ENCODE results near the gene FBXO42. TPM values are rescaled to one million over a fixed set of nuclear protein-coding genes. Genes with fewer than 3 reads are reported as not detected.

The FBXO42 gene
- total and polyA plus RNA-seq, 2 of the 13 experiments (the other 11 are each of a cell fraction or from before 2014, with no cell fraction given): 7.6 to 17.5 TPM

GRCh38 chr1:16324456-16324890, 27.8 kb downstream of the FBXO42 start:
- FAIRE-seq (no peak), DNase-seq (ENCODE audit: low spot score) (no peak), ATAC-seq (no peak)
- TF ChIP-seq PRMT3 (CRISPR knock-in tag; IDR thresholded peaks at IDR 0.05; ENCODE audit: borderline replicate concordance, low read depth) (no peak), FOSL2 (CRISPR knock-in tag; IDR thresholded peaks at IDR 0.05) (0 out of 2 replicates have a peak, but pooled peaks have one; percentile 40)
- WGBS (ENCODE audit: low lambda C conversion rate): 100% methylated on average over 6 of the region's 6 CpGs
- intact Hi-C loops (cut with micrococcal nuclease; ENCODE audit: unreplicated experiment) (no loop called here), in situ Hi-C loops (cut with HindIII; ENCODE audit: extremely low pct_ligation_motif_present, low pct_unique_long_range_greater_than_20kb) (no loop called here)
- no peak overlapping the region for H3K27ac ChIP-seq (ENCODE audit: extremely low read length, insufficient read depth, low read length)
- no peak overlapping the region for H3K9ac ChIP-seq (ENCODE audit: insufficient read depth, low read depth, low read length)
- no peak overlapping the region for H3K4me3 ChIP-seq (replicated peaks in 1 of 3; ENCODE audit: insufficient read depth in 1 of 3, low read depth in 2 of 3, low read length in 3 of 3)
- CTCF ChIA-PET (ENCODE audit: low intra/inter-chr PET ratio, low total read pairs): no interaction called here
- 0 out of 5 replicates have a peak, but pooled peaks cover 0 to 6% of the 10 kb centered on the region in 2 experiments for H3K36me3 ChIP-seq (replicated peaks in 1 of 2; ENCODE audit: control insufficient read depth in 1 of 2, insufficient read depth in 2 of 2, low read length in 2 of 2)
- no peak overlapping the region for H3K4me2 ChIP-seq (ENCODE audit: low read depth, low read length)
- H4K20me1 ChIP-seq (ENCODE audit: insufficient read depth, low read length): no peaks in the 10 kb centered on the region
- peaks cover 39% of the 10 kb centered on the region for H3K79me2 ChIP-seq (ENCODE audit: insufficient read depth, low read length)
- no TSS peak for BruUV-seq (replicated peaks)
- POLR2A ChIA-PET: no interaction called here
- H3K4me1 ChIP-seq (ENCODE audit: insufficient read depth, low read length): peaks cover 21% of the 10 kb centered on the region
- no peaks in the 10 kb centered on the region for H3K9me3 ChIP-seq (ENCODE audit: low read length)
- no peaks in the 10 kb centered on the region for H3K27me3 ChIP-seq (ENCODE audit: control insufficient read depth in 1 of 2, insufficient read depth in 2 of 2, low read length in 2 of 2)
- no peak overlapping the region for H2AFZ ChIP-seq (ENCODE audit: low read length)

GRCh38 chr1:16321176-16321867, 31.0 kb downstream of the FBXO42 start:
- in situ Hi-C loops (cut with HindIII; ENCODE audit: extremely low pct_ligation_motif_present, low pct_unique_long_range_greater_than_20kb) (no loop called here), intact Hi-C loops (cut with micrococcal nuclease; ENCODE audit: unreplicated experiment) (no loop called here)
- TF ChIP-seq RARA (CRISPR knock-in tag; IDR thresholded peaks at IDR 0.05) (0 out of 2 replicates have a peak, but pooled peaks have one; percentile 15), ZNF607 (CRISPR knock-in tag; IDR thresholded peaks at IDR 0.05; ENCODE audit: borderline replicate concordance) (no peak), CBX2 (IDR thresholded peaks at IDR 0.05; ENCODE audit: low read depth, low read length) (no peak), CBX2 (CRISPR knock-in tag; IDR thresholded peaks at IDR 0.05; ENCODE audit: low read depth) (no peak), NKX3-1 (CRISPR knock-in tag; IDR thresholded peaks at IDR 0.05) (no peak), CEBPB (IDR thresholded peaks at IDR 0.05; ENCODE audit: borderline replicate concordance, low read depth, low read length) (no peak), ZNF816 (CRISPR knock-in tag; IDR thresholded peaks at IDR 0.05; ENCODE audit: borderline replicate concordance) (no peak)
- TF ChIP-seq, protein P1, sequence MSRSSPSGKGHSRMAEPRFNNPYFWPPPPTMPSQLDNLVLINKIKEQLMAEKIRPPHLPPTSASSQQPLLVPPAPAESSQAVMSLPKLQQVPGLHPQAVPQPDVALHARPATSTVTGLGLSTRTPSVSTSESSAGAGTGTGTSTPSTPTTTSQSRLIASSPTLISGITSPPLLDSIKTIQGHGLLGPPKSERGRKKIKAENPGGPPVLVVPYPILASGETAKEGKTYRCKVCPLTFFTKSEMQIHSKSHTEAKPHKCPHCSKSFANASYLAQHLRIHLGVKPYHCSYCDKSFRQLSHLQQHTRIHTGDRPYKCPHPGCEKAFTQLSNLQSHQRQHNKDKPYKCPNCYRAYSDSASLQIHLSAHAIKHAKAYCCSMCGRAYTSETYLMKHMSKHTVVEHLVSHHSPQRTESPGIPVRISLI (CRISPR knock-in tag; IDR thresholded peaks at IDR 0.05; ENCODE audit: borderline replicate concordance): peak; percentile 76; the same call in 1 of the 2 replicates
- no peaks in the 10 kb centered on the region for H3K27me3 ChIP-seq (ENCODE audit: control insufficient read depth in 1 of 2, insufficient read depth in 2 of 2, low read length in 2 of 2)
- DNase-seq (ENCODE audit: low spot score) (peak; percentile 10), FAIRE-seq (peak; percentile 61), ATAC-seq (peak; percentile 64)
- no TSS peak for BruUV-seq (replicated peaks)
- H3K9ac ChIP-seq (ENCODE audit: insufficient read depth, low read depth, low read length): no peak overlapping the region
- no peak overlapping the region for H2AFZ ChIP-seq (ENCODE audit: low read length)
- H3K4me3 ChIP-seq (replicated peaks in 1 of 3; ENCODE audit: insufficient read depth in 1 of 3, low read depth in 2 of 3, low read length in 3 of 3): no peak overlapping the region
- ChIA-PET POLR2A (no interaction called here), CTCF (ENCODE audit: low intra/inter-chr PET ratio, low total read pairs) (no interaction called here)
- WGBS (ENCODE audit: low lambda C conversion rate): 56% methylated on average over 4 of the region's 4 CpGs
- H3K4me1 ChIP-seq (ENCODE audit: insufficient read depth, low read length): peaks cover 21% of the 10 kb centered on the region
- H3K27ac ChIP-seq (ENCODE audit: extremely low read length, insufficient read depth, low read length): peak overlapping the region; percentile 17
- peaks cover 40% of the 10 kb centered on the region for H3K79me2 ChIP-seq (ENCODE audit: insufficient read depth, low read length)
- no peaks in the 10 kb centered on the region for H4K20me1 ChIP-seq (ENCODE audit: insufficient read depth, low read length)
- no peaks in the 10 kb centered on the region for H3K9me3 ChIP-seq (ENCODE audit: low read length)
- H3K4me2 ChIP-seq (ENCODE audit: low read depth, low read length): no peak overlapping the region
- no peaks in the 10 kb centered on the region for H3K36me3 ChIP-seq (replicated peaks in 1 of 2; ENCODE audit: control insufficient read depth in 1 of 2, insufficient read depth in 2 of 2, low read length in 2 of 2)
